ENCODE measurements around the gene KCNN3.

The KCNN3 gene

DNA sequence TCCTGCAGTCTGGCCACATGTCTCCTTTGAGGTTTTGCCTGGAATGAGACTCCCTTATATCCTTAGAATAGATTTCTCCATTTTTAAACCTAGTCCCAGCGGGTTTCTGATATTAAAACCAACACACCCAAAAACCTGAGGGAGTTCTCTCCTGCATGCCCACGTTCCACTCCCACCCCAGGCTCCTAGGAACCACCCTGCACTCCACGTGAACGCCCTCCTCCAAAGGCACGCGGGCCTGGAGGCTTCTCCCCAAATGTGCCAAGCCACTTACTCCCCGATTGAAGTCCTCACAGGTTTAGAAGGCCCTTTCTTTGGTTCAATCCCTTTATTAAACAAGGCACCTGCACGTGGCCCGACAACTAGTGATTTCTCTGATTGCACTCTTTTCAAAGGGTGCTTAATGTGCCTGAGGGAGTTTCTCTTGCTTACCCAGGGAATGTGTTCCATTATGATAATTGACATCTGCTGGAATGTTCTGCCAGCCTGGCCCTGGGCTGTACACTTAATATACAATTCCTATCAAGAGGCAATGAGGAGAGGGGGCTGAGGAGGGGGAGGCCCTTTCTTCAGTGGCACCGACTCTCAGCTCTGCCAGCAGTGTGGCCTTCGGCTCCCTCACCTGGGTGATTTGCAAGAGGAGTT, 157.8 kb downstream of the KCNN3 start:
- Histone ChIP-seq H3K27ac (ENCODE audit: low read depth, low read length, severe bottlenecking) (no peak overlapping the region), H3K9me3 (ENCODE audit: control insufficient read depth, low read length) (no peaks in the 10 kb centered on the region), H3K4me3 (ENCODE audit: extremely low read depth, insufficient read depth, low read length, poor library complexity, severe bottlenecking) (no peak overlapping the region), H3K36me3 (ENCODE audit: control insufficient read depth, insufficient read depth, low read length) (no peaks in the 10 kb centered on the region), H3K4me1 (ENCODE audit: control insufficient read depth, insufficient read depth, low read length, poor library complexity, severe bottlenecking) (no peaks in the 10 kb centered on the region)
- WGBS, 2 experiments (ENCODE audit: insufficient coverage in 2 of 2) = 88 to 91% methylated on average over 9 of the region's 11 CpGs

DNA sequence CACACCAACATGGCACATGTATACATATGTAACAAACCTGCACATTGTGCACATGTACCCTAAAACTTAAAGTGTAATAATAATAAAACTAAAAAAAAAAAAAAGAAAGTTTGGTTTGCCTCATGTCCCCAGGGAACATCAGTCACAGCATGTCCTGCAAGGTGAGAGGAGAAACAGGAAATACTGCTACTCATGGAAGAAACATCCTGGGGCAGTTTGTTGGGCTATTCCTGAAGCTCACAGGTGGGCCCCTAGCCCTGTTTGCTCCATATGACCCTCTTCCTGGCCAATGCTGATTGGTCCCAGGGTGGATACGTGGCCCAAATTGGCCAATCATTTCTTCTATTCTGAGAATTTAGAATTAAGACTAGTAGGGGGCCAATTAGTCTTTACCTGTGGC, 158.7 kb downstream of the KCNN3 start:
- H3K4me1 ChIP-seq (ENCODE audit: control insufficient read depth, insufficient read depth, low read length, poor library complexity, severe bottlenecking) = no peaks in the 10 kb centered on the region
- no peaks in the 10 kb centered on the region for H3K9me3 ChIP-seq (ENCODE audit: control insufficient read depth, low read length)
- no peak overlapping the region for H3K27ac ChIP-seq (ENCODE audit: low read depth, low read length, severe bottlenecking)
- H3K36me3 ChIP-seq (ENCODE audit: control insufficient read depth, insufficient read depth, low read length) = no peaks in the 10 kb centered on the region
- WGBS, 2 experiments (ENCODE audit: insufficient coverage in 2 of 2) = 100% methylated on average over 1 of the region's 1 CpG; no CpG with 5 or more reads in 1 of the 2 experiments
- no peak overlapping the region for H3K4me3 ChIP-seq (ENCODE audit: extremely low read depth, insufficient read depth, low read length, poor library complexity, severe bottlenecking)

DNA sequence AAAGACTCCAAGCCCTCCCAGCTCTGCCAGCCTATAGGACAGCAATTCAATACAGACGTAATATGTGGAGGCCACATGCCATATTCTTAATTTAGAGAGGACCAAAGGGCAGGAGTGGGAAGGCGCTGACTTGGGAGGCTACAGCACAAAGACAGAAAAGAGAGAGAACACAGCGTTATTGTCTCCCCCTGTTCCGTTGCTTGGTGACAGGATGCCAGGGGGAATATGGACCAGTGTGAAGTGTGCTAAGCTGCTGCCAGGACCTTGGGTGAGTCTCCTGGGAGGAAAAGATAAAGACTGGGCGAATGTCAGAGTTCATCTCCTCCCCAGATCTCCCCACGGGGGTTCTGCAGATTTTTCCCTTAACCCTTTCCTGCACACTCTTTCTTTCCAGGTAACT, 160.0 kb downstream of the KCNN3 start:
- H3K4me1 ChIP-seq (ENCODE audit: control insufficient read depth, insufficient read depth, low read length, poor library complexity, severe bottlenecking) = no peaks in the 10 kb centered on the region
- 53 to 58% methylated on average over 5 of the region's 6 CpGs for WGBS, 2 experiments (ENCODE audit: insufficient coverage in 2 of 2)
- H3K36me3 ChIP-seq (ENCODE audit: control insufficient read depth, insufficient read depth, low read length) = no peaks in the 10 kb centered on the region
- H3K4me3 ChIP-seq (ENCODE audit: extremely low read depth, insufficient read depth, low read length, poor library complexity, severe bottlenecking) = no peak overlapping the region
- no peak overlapping the region for H3K27ac ChIP-seq (ENCODE audit: low read depth, low read length, severe bottlenecking)
- no peaks in the 10 kb centered on the region for H3K9me3 ChIP-seq (ENCODE audit: control insufficient read depth, low read length)

- Histone ChIP-seq H3K4me3 (ENCODE audit: extremely low read depth, insufficient read depth, low read length, poor library complexity, severe bottlenecking) (no peak overlapping the region), H3K36me3 (ENCODE audit: control insufficient read depth, insufficient read depth, low read length) (no peaks in the 10 kb centered on the region), H3K4me1 (ENCODE audit: control insufficient read depth, insufficient read depth, low read length, poor library complexity, severe bottlenecking) (no peaks in the 10 kb centered on the region), H3K27ac (ENCODE audit: low read depth, low read length, severe bottlenecking) (no peak overlapping the region), H3K9me3 (ENCODE audit: control insufficient read depth, low read length) (no peaks in the 10 kb centered on the region)
- WGBS, 2 experiments (ENCODE audit: insufficient coverage in 2 of 2) = 93% methylated on average over 13 to 17 of the region's 17 CpGs
Observed at GRCh38 chr1:154707901-154708463, 162.1 kb downstream of the KCNN3 start.

- H3K4me3 ChIP-seq (ENCODE audit: extremely low read depth, insufficient read depth, low read length, poor library complexity, severe bottlenecking) = no peak overlapping the region
- WGBS, 2 experiments (ENCODE audit: insufficient coverage in 2 of 2) = 89% methylated on average over 1 of the region's 1 CpG; no CpG with 5 or more reads in 1 of the 2 experiments
- H3K4me1 ChIP-seq (ENCODE audit: control insufficient read depth, insufficient read depth, low read length, poor library complexity, severe bottlenecking) = no peaks in the 10 kb centered on the region
- H3K36me3 ChIP-seq (ENCODE audit: control insufficient read depth, insufficient read depth, low read length) = no peaks in the 10 kb centered on the region
- no peak overlapping the region for H3K27ac ChIP-seq (ENCODE audit: low read depth, low read length, severe bottlenecking)
- no peaks in the 10 kb centered on the region for H3K9me3 ChIP-seq (ENCODE audit: control insufficient read depth, low read length)
Observed at GRCh38 chr1:154706851-154707250, 163.2 kb downstream of the KCNN3 start.

DNA sequence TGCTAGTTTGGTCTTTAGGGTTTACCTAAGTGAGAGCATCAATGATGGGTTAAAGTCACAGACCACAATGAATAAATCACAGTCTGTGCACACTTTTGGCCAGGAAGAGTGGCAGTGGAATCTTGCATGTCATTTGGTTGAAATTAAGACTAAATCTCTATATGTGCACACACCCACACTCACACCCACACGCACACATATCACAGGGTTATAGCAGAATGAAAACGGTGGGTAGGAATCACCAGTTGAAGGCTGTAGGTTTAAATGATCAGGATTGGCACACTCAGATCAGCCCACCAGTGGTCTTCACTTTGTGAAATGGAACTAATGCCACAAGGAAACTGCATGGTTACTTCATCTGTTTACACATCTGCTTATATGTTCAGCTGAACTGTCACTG, 164.5 kb downstream of the KCNN3 start:
- 80 to 100% methylated on average over 1 of the region's 2 CpGs for WGBS, 2 experiments (ENCODE audit: insufficient coverage in 2 of 2)
- Histone ChIP-seq H3K27ac (ENCODE audit: low read depth, low read length, severe bottlenecking) (no peak overlapping the region), H3K9me3 (ENCODE audit: control insufficient read depth, low read length) (no peaks in the 10 kb centered on the region), H3K4me1 (ENCODE audit: control insufficient read depth, insufficient read depth, low read length, poor library complexity, severe bottlenecking) (no peaks in the 10 kb centered on the region), H3K4me3 (ENCODE audit: extremely low read depth, insufficient read depth, low read length, poor library complexity, severe bottlenecking) (no peak overlapping the region), H3K36me3 (ENCODE audit: control insufficient read depth, insufficient read depth, low read length) (no peaks in the 10 kb centered on the region)

GRCh38 chr1:154703170-154703569, 166.9 kb downstream of the KCNN3 start:
- Histone ChIP-seq H3K27ac (ENCODE audit: low read depth, low read length, severe bottlenecking) (no peak overlapping the region), H3K9me3 (ENCODE audit: control insufficient read depth, low read length) (no peaks in the 10 kb centered on the region), H3K4me3 (ENCODE audit: extremely low read depth, insufficient read depth, low read length, poor library complexity, severe bottlenecking) (no peak overlapping the region), H3K36me3 (ENCODE audit: control insufficient read depth, insufficient read depth, low read length) (no peaks in the 10 kb centered on the region), H3K4me1 (ENCODE audit: control insufficient read depth, insufficient read depth, low read length, poor library complexity, severe bottlenecking) (no peaks in the 10 kb centered on the region)
- WGBS, 2 experiments (ENCODE audit: insufficient coverage in 2 of 2) = 22 to 29% methylated on average over 3 to 5 of the region's 5 CpGs

GRCh38 chr1:154698320-154699096, 171.6 kb downstream of the KCNN3 start:
- H3K27ac ChIP-seq (ENCODE audit: low read depth, low read length, severe bottlenecking) = no peak overlapping the region

GRCh38 chr1:154697710-154698109, 172.4 kb downstream of the KCNN3 start:
- Histone ChIP-seq H3K36me3 (ENCODE audit: control insufficient read depth, insufficient read depth, low read length) (no peaks in the 10 kb centered on the region), H3K9me3 (ENCODE audit: control insufficient read depth, low read length) (no peaks in the 10 kb centered on the region), H3K4me1 (ENCODE audit: control insufficient read depth, insufficient read depth, low read length, poor library complexity, severe bottlenecking) (no peaks in the 10 kb centered on the region), H3K27ac (ENCODE audit: low read depth, low read length, severe bottlenecking) (no peak overlapping the region), H3K4me3 (ENCODE audit: extremely low read depth, insufficient read depth, low read length, poor library complexity, severe bottlenecking) (no peak overlapping the region)

More at GRCh38 chr1:154698320-154699096, 171.6 kb downstream of the KCNN3 start:
- Histone ChIP-seq H3K4me1 (ENCODE audit: control insufficient read depth, insufficient read depth, low read length, poor library complexity, severe bottlenecking) (no peaks in the 10 kb centered on the region), H3K4me3 (ENCODE audit: extremely low read depth, insufficient read depth, low read length, poor library complexity, severe bottlenecking) (no peak overlapping the region), H3K9me3 (ENCODE audit: control insufficient read depth, low read length) (no peaks in the 10 kb centered on the region), H3K36me3 (ENCODE audit: control insufficient read depth, insufficient read depth, low read length) (no peaks in the 10 kb centered on the region)
- 97 to 100% methylated on average over 1 to 4 of the region's 4 CpGs for WGBS, 2 experiments (ENCODE audit: insufficient coverage in 2 of 2)

DNA sequence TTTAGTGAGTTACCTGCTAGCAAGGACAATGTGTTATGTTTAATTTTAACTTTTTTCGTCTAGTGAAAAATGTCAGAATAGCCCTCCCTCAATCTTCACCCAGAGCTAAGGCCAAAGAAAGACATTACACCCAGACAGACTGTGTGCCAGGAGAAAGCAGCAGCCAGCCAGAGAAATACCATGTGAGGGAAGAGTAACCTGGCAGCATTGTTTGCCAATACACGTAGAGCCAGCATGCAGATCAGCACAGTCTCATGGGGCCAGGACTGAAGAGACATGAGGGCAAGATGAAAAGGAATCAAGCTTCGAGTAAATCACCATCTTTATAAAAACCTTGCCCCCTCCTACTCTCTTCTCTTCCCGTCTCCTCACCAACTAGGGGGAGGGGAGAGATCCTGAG, 173.6 kb downstream of the KCNN3 start:
- Histone ChIP-seq H3K9me3 (ENCODE audit: control insufficient read depth, low read length) (no peaks in the 10 kb centered on the region), H3K4me3 (ENCODE audit: extremely low read depth, insufficient read depth, low read length, poor library complexity, severe bottlenecking) (no peak overlapping the region), H3K36me3 (ENCODE audit: control insufficient read depth, insufficient read depth, low read length) (no peaks in the 10 kb centered on the region), H3K4me1 (ENCODE audit: control insufficient read depth, insufficient read depth, low read length, poor library complexity, severe bottlenecking) (no peaks in the 10 kb centered on the region), H3K27ac (ENCODE audit: low read depth, low read length, severe bottlenecking) (no peak overlapping the region)
- 88% methylated on average over 1 of the region's 4 CpGs for WGBS, 2 experiments (ENCODE audit: insufficient coverage in 2 of 2)

DNA sequence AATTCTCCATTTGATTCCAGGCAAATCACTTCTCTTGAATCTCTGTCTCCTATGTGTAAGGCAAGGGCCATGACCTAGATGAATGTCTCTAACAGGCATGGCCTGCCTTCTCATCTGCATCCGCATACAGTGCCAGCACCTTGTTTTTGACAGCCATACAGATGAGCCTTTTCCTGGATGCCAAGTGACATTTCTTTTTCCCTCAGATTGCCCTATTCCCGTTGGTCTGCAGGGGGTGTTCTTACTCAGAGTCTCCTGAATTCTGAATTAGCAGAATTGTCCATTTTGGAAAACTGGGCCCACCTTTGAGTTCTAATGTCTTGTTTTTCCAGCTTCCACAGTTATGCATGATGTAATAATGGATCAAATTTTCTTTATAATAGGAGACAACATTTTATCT, 174.1 kb downstream of the KCNN3 start:
- WGBS, 2 experiments (ENCODE audit: insufficient coverage in 2 of 2) = 56 to 91% methylated on average over 1 to 2 of the region's 2 CpGs
- Histone ChIP-seq H3K27ac (ENCODE audit: low read depth, low read length, severe bottlenecking) (no peak overlapping the region), H3K9me3 (ENCODE audit: control insufficient read depth, low read length) (no peaks in the 10 kb centered on the region), H3K4me1 (ENCODE audit: control insufficient read depth, insufficient read depth, low read length, poor library complexity, severe bottlenecking) (no peaks in the 10 kb centered on the region), H3K36me3 (ENCODE audit: control insufficient read depth, insufficient read depth, low read length) (no peaks in the 10 kb centered on the region), H3K4me3 (ENCODE audit: extremely low read depth, insufficient read depth, low read length, poor library complexity, severe bottlenecking) (no peak overlapping the region)

Data from mesodermal cell (in vitro differentiated cells).